Glutamatergic neuron (in vitro differentiated cells): Measurements from ENCODE around the gene ZNF837. TPM values are rescaled to one million over a fixed set of nuclear protein-coding genes. Genes with fewer than 3 reads are reported as not detected.
A peak's percentile ranks its signal among the peaks of the same experiment; 100 is the strongest.

Experiments
- DNase-seq: peaks from one replicate; pipeline ENCODE4 v3.0.0; 2022
- H3K27ac Mint-ChIP-seq: one replicate; pipeline ENCODE4 v1.8.0; 2020; ENCODE audit warnings: mild to moderate bottlenecking, mixed read lengths, inconsistent platforms; ENCODE audit not compliant: unreplicated experiment
- H3K27me3 Mint-ChIP-seq: one replicate; pipeline ENCODE4 v1.8.0; 2020; ENCODE audit warnings: mild to moderate bottlenecking, moderate library complexity, mixed read lengths, inconsistent platforms; ENCODE audit not compliant: unreplicated experiment
- H3K36me3 Mint-ChIP-seq: one replicate; pipeline ENCODE4 v1.8.0; 2020; ENCODE audit warnings: mild to moderate bottlenecking, mixed read lengths, inconsistent platforms; ENCODE audit not compliant: unreplicated experiment
- H3K4me1 Mint-ChIP-seq: one replicate; pipeline ENCODE4 v1.8.0; 2020; ENCODE audit warnings: mild to moderate bottlenecking, low read depth, mixed read lengths, inconsistent platforms; ENCODE audit not compliant: unreplicated experiment
- H3K4me3 Mint-ChIP-seq: one replicate; pipeline ENCODE4 v1.8.0; 2020; ENCODE audit warnings: mild to moderate bottlenecking, mixed read lengths, inconsistent platforms; ENCODE audit not compliant: unreplicated experiment
- H3K9me3 Mint-ChIP-seq: one replicate; pipeline ENCODE4 v1.8.0; 2020; ENCODE audit warnings: mild to moderate bottlenecking, moderate library complexity, mixed read lengths, inconsistent platforms; ENCODE audit not compliant: unreplicated experiment
- total RNA-seq: library from RNA; stranded (reverse); fragmentation: NEBNext Ultra II Directional; extraction: Animal tissue kit (Norgen Biotek cat#: 25700); gene quantifications from one replicate; pipeline ENCODE4 v1.2.1, GENCODE V29; 2021; ENCODE audit not compliant: unreplicated experiment
- TF ChIP-seq, protein P1 (sequence below): fragments of 200-600 bp; sonication (generic); IDR thresholded peaks from one replicate; pipeline ENCODE4 v1.5.0; 2021; ENCODE audit not compliant: partially characterized antibody, unreplicated experiment

The ZNF837 gene
- total RNA-seq, 1 donor from 2014 or later: 2.0 TPM

DNA sequence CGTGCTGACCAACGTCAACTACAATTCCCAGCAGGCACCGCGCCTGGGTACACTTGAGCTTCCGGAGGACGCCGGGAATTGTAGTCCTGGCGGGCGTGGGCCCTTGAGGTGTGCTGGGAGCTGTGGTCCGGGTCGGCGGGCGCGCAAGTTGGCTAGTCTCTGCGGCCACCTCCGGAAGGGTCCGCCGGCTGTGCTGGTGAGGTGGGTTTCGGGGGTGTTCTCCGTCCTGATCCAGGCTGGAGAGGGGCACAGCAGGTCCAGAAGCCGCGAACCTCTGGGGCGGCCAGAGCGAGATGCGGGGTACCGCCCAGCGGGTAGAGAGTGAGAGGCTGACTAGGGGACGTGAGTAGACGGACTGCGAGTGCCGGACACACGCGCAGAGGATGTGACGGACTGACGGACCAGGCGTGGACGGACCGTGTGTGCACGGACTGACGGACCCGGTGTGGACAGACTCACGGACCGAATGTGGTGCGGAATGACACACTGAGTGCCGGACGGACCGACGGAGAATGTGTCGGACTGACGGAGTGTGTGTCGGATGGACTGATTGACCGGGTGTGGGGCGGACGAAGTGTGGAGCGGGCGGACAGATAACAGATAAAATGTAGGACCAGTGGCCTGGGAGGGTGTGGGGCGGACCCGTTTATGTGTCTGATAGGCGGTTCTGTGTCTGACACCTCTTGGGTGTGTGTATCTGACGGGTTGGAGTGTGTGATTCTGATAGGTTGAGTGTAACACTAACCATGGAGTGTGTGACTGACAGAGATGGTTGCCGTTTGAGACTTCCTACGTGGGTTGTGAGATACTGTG is 53.7 kb downstream of the ZNF837 start, which contains the start of gene ZSCAN22:
Gene ZSCAN22 (plus strand): TSS at position 81 of the 813 bp plus-strand sequence. CDS start 7,809 bp downstream, outside the sequence.
- Mint-ChIP-seq H3K4me3 (no peak within 1 kb of the TSS), H3K27ac (no peak within 1 kb of the TSS), H3K4me1 (peaks cover 9% of the 10 kb centered on the region), H3K9me3 (peaks cover 2% of the 10 kb centered on the region), H3K36me3 (no peaks in the 10 kb centered on the region), H3K27me3 (peaks cover 2% of the 10 kb centered on the region)
- DNase-seq: peak; percentile 98
- TF ChIP-seq, protein P1, sequence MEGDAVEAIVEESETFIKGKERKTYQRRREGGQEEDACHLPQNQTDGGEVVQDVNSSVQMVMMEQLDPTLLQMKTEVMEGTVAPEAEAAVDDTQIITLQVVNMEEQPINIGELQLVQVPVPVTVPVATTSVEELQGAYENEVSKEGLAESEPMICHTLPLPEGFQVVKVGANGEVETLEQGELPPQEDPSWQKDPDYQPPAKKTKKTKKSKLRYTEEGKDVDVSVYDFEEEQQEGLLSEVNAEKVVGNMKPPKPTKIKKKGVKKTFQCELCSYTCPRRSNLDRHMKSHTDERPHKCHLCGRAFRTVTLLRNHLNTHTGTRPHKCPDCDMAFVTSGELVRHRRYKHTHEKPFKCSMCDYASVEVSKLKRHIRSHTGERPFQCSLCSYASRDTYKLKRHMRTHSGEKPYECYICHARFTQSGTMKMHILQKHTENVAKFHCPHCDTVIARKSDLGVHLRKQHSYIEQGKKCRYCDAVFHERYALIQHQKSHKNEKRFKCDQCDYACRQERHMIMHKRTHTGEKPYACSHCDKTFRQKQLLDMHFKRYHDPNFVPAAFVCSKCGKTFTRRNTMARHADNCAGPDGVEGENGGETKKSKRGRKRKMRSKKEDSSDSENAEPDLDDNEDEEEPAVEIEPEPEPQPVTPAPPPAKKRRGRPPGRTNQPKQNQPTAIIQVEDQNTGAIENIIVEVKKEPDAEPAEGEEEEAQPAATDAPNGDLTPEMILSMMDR: no peak

DNA sequence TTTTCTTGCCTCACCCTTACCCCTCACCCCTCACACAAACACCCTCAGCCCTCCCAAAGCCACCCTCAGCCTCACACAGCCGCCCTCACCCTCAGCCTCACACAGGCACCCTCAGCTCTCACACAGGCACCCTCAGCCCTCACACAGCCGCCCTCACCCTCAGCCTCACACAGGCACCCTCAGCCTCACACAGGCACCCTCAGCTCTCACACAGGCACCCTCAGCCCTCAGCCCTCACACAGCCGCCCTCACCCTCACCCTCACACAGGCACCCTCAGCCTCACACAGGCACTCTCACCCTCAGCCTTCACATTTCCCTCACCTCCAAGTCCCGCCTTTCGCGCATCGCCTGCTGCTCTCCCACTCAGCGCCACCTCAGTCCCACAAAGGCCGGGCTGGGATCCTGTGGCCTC is 54.3 kb downstream of the ZNF837 start:
- peaks cover 9% of the 10 kb centered on the region for H3K4me1 Mint-ChIP-seq
- peaks cover 2% of the 10 kb centered on the region for H3K9me3 Mint-ChIP-seq
- TF ChIP-seq, protein P1: no peak
- DNase-seq: no peak
- H3K4me3 Mint-ChIP-seq: no peak overlapping the region
- H3K36me3 Mint-ChIP-seq: no peaks in the 10 kb centered on the region
- no peak overlapping the region for H3K27ac Mint-ChIP-seq
- peaks cover 2% of the 10 kb centered on the region for H3K27me3 Mint-ChIP-seq

DNA sequence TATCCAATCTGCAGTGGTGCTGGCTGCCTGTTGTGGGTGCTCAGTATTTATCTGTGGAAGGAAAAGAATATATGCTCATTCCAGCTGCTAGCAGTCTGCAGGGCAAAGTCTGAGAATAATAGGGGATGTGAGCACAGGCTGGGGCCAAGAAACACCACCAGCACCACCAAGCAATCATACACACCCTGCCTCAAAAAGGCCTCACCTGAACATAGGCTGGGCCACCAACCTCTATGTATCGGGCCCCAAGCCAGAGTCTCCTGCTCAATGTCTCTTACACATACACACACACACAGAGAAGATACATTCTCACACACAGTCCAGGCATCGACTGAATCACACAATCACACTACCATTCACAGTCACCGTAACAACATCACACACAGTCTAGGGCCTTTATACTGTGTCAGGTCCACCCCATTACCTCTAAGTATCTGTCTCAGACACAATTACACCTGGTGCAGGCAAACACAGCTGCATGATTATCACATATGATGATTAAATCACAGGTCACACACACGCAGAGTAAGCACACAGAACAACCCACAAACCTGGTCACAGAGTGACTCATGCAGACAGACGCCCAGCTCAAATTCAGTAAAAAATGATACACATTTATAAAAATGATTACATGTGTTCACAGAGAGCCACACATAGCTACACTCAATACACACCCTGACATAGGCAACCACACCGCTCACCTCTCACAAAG is 55.4 kb downstream of the ZNF837 start:
- no peaks in the 10 kb centered on the region for H3K36me3 Mint-ChIP-seq
- no peak overlapping the region for H3K4me3 Mint-ChIP-seq
- TF ChIP-seq, protein P1: no peak
- peaks cover 2% of the 10 kb centered on the region for H3K9me3 Mint-ChIP-seq
- H3K27me3 Mint-ChIP-seq: peaks cover 2% of the 10 kb centered on the region
- peaks cover 7% of the 10 kb centered on the region for H3K4me1 Mint-ChIP-seq
- DNase-seq: no peak
- no peak overlapping the region for H3K27ac Mint-ChIP-seq

DNA sequence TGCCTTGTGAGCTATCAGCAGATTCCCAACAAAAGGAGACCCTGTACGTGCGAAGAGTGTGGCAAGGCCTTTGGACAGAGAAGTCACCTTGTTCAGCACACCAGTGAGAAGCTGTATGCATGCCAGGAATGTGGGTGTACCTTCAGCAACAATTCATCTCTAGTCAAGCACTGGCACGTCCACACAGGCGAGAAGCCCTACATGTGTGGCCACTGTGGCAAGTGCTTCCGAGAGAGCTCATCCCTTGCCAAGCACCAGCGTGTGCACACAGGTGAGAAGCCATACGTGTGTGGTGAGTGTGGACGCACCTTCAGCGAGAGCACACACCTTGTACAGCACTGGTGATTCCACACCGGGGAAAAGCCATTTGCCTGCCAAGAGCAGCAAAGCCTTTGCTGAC is 61.6 kb downstream of the ZNF837 start:
- Mint-ChIP-seq H3K9me3 (peaks cover 3% of the 10 kb centered on the region), H3K27me3 (peaks cover 5% of the 10 kb centered on the region), H3K36me3 (peaks cover 6% of the 10 kb centered on the region), H3K4me3 (no peak overlapping the region), H3K4me1 (peaks cover 3% of the 10 kb centered on the region), H3K27ac (no peak overlapping the region)
- DNase-seq: no peak
- TF ChIP-seq, protein P1: no peak
